ENCODE results near the gene SLC16A9.

DNA sequence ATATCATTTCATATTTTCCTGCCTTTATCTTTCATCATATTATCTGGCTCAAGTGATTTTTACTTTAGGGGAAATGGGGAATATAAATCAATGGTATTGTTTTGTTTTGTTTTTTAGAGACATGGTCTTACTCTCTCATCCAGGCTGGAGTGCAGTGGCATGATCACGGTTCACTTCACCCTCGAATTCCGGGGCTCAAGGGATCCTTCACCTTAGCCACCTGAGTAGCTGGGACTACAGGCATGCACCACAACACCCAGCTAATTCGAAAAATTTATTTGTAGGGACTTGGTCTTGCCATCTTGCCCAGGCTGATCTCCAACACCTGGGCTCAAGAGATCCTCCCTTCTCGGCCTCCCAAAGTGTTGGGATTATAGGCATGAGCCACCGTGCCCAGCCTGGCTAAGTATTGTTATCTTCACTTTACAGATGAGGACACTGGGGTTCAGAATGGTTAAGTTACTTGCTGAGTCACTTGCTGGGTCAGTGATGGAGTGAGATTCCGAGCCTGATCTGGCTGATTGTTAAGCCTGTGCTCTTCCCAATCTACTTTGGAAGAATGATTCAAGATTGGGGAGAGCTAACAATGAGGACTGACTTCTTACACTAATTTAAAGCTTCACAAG is 3.7 kb upstream of the SLC16A9 start:
- no peak for TF ChIP-seq EZH2 (IDR thresholded peaks at IDR 0.05; ENCODE audit: borderline replicate concordance, low read depth, low read length, severe bottlenecking)
- TF ChIP-seq, protein P1, sequence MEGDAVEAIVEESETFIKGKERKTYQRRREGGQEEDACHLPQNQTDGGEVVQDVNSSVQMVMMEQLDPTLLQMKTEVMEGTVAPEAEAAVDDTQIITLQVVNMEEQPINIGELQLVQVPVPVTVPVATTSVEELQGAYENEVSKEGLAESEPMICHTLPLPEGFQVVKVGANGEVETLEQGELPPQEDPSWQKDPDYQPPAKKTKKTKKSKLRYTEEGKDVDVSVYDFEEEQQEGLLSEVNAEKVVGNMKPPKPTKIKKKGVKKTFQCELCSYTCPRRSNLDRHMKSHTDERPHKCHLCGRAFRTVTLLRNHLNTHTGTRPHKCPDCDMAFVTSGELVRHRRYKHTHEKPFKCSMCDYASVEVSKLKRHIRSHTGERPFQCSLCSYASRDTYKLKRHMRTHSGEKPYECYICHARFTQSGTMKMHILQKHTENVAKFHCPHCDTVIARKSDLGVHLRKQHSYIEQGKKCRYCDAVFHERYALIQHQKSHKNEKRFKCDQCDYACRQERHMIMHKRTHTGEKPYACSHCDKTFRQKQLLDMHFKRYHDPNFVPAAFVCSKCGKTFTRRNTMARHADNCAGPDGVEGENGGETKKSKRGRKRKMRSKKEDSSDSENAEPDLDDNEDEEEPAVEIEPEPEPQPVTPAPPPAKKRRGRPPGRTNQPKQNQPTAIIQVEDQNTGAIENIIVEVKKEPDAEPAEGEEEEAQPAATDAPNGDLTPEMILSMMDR (IDR thresholded peaks at IDR 0.05; ENCODE audit: borderline replicate concordance, extremely low read depth, low read length, poor library complexity, severe bottlenecking), result no peak
